Activated T-cell treated with anti-CD3 and anti-CD28 coated beads for 24 hours (primary cell): Measurements from ENCODE around the gene HSD11B1L.
"Not testable (repeated sequence)": the region's sequence is repeated elsewhere in the genome, so short reads cannot be mapped to it uniquely, and the experiment has no call there.

Experiments used
- DNase-seq: peaks from one replicate; pipeline ENCODE4 v3.0.0-alpha.2; 2020; ENCODE audit warnings: low read depth

Gene HSD11B1L

GRCh38 chr19:5687360-5688198 is 6.8 kb downstream of the HSD11B1L start:
- no peak for DNase-seq

DNA sequence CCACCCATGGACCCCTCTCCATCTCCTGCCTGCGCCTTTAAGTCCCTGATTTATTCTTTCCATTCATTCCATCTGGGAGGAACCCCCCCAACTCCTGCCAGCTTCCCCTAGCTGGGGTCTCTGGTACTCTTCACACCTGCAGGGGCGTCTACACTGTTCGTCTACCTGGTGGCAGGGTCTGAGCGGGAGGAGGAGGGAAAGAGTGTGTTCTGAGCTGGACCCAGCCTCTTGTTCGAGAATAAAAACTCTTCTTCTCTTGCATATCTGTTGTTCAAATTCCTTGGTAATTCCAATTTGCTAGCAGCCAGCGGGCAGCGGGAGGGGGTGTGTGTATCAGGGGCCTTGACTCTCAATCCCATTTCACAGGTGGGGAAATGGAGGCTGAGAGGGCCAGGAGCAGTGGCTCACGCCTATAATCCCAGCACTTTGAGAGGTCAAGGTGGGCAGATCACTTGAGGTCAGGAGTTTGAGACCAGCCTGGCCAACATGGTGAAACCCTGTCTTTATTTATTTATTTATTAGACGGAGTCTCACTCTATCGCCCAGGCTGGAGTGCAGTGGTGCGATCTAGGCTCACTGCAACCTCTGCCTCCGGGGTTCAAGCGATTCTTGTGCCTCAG is 7.5 kb downstream of the HSD11B1L start:
- not testable (repeated sequence) for DNase-seq

- peak; percentile 99 for DNase-seq
Observed at GRCh38 chr19:5690125-5690954, 9.5 kb downstream of the HSD11B1L start, which contains the start of gene RPL36. Gene RPL36 (plus strand): TSS chr19:5690295. CDS start chr19:5690508, 213 bp downstream.

GRCh38 chr19:5690955-5691821 is 10.4 kb downstream of the HSD11B1L start:
- peak; percentile 55 for DNase-seq

DNA sequence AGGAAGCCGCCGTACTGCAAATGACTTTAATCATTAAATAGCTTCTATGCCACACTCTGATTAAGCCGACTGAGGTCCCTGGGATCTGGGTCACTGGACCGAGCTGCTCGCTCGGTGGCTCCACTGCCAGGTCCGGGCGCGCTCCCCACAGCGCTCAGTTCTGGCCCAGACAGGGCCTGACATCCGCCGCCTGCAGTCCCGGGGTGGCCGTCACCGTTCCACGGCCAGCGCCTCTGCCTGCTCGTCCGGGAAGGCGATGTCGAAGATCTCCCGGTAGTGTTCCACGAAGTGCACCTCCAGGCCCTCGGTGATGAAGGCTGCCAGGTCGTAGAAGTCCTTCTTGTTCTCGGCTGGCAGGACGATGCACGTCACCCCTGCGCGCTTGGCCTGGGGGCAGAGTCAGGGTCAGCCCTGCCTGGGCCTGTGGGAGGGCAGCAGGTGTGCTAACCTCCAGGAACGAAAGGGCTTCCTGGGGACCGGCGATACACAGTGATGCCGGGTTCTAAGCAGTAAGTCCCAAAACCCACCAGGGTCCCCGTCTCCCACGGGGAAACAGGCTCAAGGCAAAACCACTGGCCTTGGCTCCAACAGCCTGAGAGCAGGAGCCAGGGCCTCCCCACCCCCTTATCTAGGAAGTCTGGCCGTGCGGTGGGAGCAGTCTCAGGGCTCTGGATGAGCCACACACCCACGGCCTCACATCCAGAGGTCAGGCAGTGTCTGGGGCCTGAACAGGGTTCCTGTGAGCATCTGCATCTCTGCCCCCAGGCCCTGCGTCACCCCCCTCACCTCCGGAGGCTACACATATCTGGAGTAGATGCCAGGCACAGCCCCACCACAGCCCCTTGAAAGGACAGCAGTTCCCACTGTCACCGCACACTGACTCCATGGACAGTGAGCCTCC is 11.2 kb downstream of the HSD11B1L start:
- no peak for DNase-seq

GRCh38 chr19:5692723-5693194 is 11.9 kb downstream of the HSD11B1L start:
- no peak for DNase-seq

- no peak for DNase-seq
Observed at GRCh38 chr19:5693195-5694166, 12.7 kb downstream of the HSD11B1L start.

DNA sequence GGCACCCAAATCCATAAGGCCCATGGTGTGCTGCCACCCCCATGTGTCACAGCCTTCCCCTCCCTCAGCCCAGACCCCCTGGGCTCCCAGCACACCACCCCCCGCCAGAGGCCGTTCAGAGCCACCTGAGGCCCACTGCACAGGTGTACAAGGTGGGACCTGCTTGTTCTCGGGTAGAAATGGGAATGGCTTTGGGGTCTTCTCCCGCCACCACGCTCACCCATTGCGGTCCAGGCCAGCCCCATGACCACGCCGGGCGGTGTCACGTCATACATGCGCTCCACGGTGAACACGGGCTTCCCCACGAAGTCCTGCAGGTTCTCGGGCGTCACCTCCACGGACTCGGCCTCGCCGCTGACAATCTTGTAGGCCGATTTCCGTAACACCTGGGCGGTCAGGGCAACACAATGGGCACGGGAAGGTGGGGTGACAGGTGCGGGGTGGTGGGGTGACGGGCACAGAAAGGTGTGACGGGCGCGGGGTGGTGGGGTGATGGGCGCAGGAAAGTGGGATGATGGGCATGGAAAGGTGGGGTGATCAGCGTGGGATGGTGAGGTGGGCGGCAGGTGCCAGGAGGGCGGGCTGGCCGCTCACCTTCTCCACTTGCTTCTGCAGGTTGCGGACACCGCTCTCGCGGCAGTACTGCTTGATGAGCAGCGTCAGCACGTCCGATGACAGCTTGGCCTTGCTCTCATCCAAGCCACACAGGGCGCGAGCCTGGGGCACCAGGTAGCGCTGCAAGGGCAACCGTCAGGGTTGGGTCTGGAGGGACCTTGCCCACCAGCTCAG is 13.5 kb downstream of the HSD11B1L start:
- no peak for DNase-seq

DNA sequence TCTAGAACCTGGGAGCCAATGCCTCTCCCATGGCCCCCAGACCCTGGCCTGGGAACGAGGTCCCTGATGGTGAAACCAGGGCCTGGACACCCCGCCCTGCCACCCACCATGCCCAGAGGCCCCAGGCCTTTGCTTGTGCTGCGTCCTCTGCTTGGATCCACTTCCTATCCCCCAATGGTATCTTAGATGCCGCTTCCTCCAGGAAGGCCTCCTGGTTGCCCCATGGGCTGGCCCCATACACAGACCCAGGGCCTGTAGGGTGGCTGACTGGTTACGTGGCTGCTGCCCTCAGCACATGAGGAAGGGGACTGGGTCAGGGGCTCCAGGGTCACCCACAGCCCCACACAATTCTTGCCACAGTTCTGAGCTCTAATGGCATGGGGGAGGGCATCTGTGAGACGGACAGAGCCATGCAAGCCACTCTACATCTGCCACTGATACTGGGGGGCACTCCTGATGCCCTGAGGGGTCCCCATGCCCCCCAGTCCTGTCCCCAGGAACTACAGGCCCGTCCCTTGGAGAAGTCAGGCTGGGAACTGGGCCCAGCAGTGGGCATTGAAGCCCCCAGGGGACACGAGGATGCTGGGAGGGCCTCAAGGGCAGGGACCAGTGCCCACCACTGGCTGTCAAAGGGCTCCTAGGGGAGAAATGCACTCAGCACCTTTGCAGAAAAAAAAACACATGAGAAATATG is 14.3 kb downstream of the HSD11B1L start:
- DNase-seq, result no peak

DNA sequence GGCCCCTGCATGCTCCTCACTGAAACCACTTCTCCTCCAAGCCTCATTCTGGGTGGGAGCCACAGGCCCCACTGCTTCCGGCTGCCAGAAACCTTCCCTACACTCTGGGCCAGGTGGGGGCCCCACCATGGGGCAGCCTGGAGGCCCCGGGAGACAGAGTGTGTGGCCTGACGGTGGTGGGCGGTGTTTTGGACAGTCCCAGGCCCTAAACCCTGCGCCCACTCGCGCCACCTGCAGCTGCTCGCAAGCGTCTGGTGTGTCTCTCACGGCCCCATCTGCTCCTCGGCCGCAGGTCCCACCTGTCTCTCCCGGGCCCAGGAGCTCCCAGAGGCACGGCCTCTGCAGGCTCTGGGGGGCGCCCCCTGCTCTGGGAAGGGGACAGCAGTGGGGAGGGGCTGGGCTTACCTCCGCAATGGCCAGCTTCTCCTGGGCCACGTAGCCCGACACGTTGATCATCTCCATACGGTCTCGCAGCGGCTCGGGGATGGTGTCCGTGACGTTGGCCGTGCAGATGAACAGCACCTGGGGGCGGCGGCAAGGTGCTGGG is 14.9 kb downstream of the HSD11B1L start:
- DNase-seq, result no peak

GRCh38 chr19:5696196-5697021 is 15.6 kb downstream of the HSD11B1L start:
- no peak for DNase-seq

GRCh38 chr19:5697022-5697889 is 16.4 kb downstream of the HSD11B1L start:
- no peak for DNase-seq

GRCh38 chr19:5697890-5698634 is 17.2 kb downstream of the HSD11B1L start:
- no peak for DNase-seq

GRCh38 chr19:5698635-5699422 is 18.0 kb downstream of the HSD11B1L start:
- DNase-seq, result no peak
